HepG2 (cell line): ENCODE measurements around the gene ABCD4. TPM values are rescaled to one million over a fixed set of nuclear protein-coding genes. Genes with fewer than 3 reads are reported as not detected.

ENCODE experiments used
- ATAC-seq: fragments of 200-7000 bp; cut with Tn5 transposase; 3 replicates; pipeline ENCODE4 v1.9.1; 2020; ENCODE audit warnings: mild to moderate bottlenecking, moderate library complexity
- BruUV-seq: library from RNA; stranded (reverse); fragments of 400-500 nt; replicated peaks from 2 replicates; lab custom pipeline; 2021; lab: Mats Ljungman, UMichigan
- CTCF ChIA-PET: fragments of 300-600 bp; formaldehyde crosslinking; extraction: SDS; loops from one replicate; lab custom pipeline; 2021; ENCODE audit warnings: low total read pairs, inconsistent platforms, low intra/inter-chr PET ratio; lab: Yijun Ruan, JAX
- POLR2A ChIA-PET: fragments of 350-600 bp; sonication (Branson Sonifier 250); formaldehyde crosslinking; loops from one replicate; lab custom pipeline; 2020; ENCODE audit warnings: antibody characterized with exemption, inconsistent platforms; lab: Yijun Ruan, JAX
- DNase-seq: peaks from one replicate; pipeline ENCODE4 v3.0.0-alpha.2; 2015; ENCODE audit warnings: low spot score
- FAIRE-seq: peaks from 3 replicates; lab custom pipeline; 2011; peaks lifted over from hg19 to GRCh38; lab: Jason Lieb, UNC
- H2AFZ ChIP-seq: one replicate; pipeline ENCODE4 v1.6.1; 2011; ENCODE audit warnings: low read length, inconsistent platforms
- H3K27ac ChIP-seq: fragments of 300-600 bp; 3 replicates; pipeline ENCODE4 v1.8.0; 2011; ENCODE audit warnings: mixed run types, mild to moderate bottlenecking, mixed read lengths, low read length, inconsistent platforms; ENCODE audit not compliant: insufficient read depth; ENCODE audit errors: extremely low read length
- H3K27me3 ChIP-seq, 2 experiments: fragments of 200-600 bp in 1 of 2; 2 replicates in 1 of 2; 3 replicates in 1 of 2; pipeline versions ENCODE4 v1.6.0 to v1.8.0; 2011; ENCODE audit warnings: low read length in 2 of 2, mild to moderate bottlenecking in 2 of 2, moderate library complexity in 2 of 2, inconsistent platforms in 1 of 2; ENCODE audit not compliant: insufficient read depth in 2 of 2, control insufficient read depth in 1 of 2
- H3K36me3 ChIP-seq, 2 experiments: fragments of 200-600 bp in 1 of 2; replicated peaks in 1 of 2; 2 replicates in 1 of 2; 3 replicates in 1 of 2; pipeline versions ENCODE4 v1.5.1 to v1.8.0; 2011; ENCODE audit warnings: low read length in 2 of 2, inconsistent platforms in 1 of 2; ENCODE audit not compliant: insufficient read depth in 2 of 2, control insufficient read depth in 1 of 2
- H3K4me1 ChIP-seq: 2 replicates; pipeline ENCODE4 v1.5.1; 2012; ENCODE audit warnings: low read length, inconsistent platforms; ENCODE audit not compliant: insufficient read depth
- H3K4me2 ChIP-seq: 2 replicates; pipeline ENCODE4 v1.6.0; 2011; ENCODE audit warnings: low read depth, low read length, inconsistent platforms
- H3K4me3 ChIP-seq, 3 experiments: fragments of 200-600 bp in 1 of 3; sonication (generic), shearing (Covaris generic) in 1 of 3; replicated peaks in 1 of 3; 2 replicates each; pipeline ENCODE4 v1.5.1; 2011 to 2016; ENCODE audit warnings: low read length in 3 of 3, inconsistent platforms in 2 of 3, low read depth in 2 of 3, mild to moderate bottlenecking in 2 of 3, control low read depth in 1 of 3, mixed read lengths in 1 of 3; ENCODE audit not compliant: insufficient read depth in 1 of 3
- H3K79me2 ChIP-seq: one replicate; pipeline ENCODE4 v1.6.1; 2011; ENCODE audit warnings: low read length, inconsistent platforms; ENCODE audit not compliant: insufficient read depth
- H3K9ac ChIP-seq: 2 replicates; pipeline ENCODE4 v1.6.0; 2011; ENCODE audit warnings: mild to moderate bottlenecking, low read depth, low read length, inconsistent platforms; ENCODE audit not compliant: insufficient read depth
- H3K9me3 ChIP-seq: 2 replicates; pipeline ENCODE4 v1.5.1; 2012; ENCODE audit warnings: mild to moderate bottlenecking, low read length
- H4K20me1 ChIP-seq: 2 replicates; pipeline ENCODE4 v1.6.0; 2011; ENCODE audit warnings: inconsistent platforms, mild to moderate bottlenecking, low read length, moderate library complexity; ENCODE audit not compliant: insufficient read depth
- EP300 ChIP-seq, 3 experiments: sonication (generic) in 1 of 3; formaldehyde crosslinking in 1 of 3; IDR thresholded peaks; 2 replicates each; pipeline versions ENCODE4 v1.5.1 to v1.6.1; 2011 to 2020; ENCODE audit warnings: low read depth in 2 of 3, low read length in 2 of 3, borderline replicate concordance in 1 of 3, improper control_type of control experiment in 1 of 3, mild to moderate bottlenecking in 1 of 3, missing genetic modification reagents in 1 of 3, moderate library complexity in 1 of 3
- HNRNPK ChIP-seq: fragments of 200-400 bp; formaldehyde crosslinking; IDR thresholded peaks from 2 replicates; pipeline ENCODE4 v1.6.1; 2018; ENCODE audit warnings: low read length, low read depth, moderate library complexity, mild to moderate bottlenecking; ENCODE audit not compliant: poor library complexity, severe bottlenecking
- HOMEZ ChIP-seq: IDR thresholded peaks from 2 replicates; pipeline ENCODE4 v1.6.1; 2016; ENCODE audit warnings: low read depth
- KLF11 ChIP-seq: IDR thresholded peaks from 2 replicates; pipeline ENCODE4 v1.6.1; 2016; ENCODE audit warnings: missing compliant biosample characterization
- MAF1 ChIP-seq: sonication (generic); formaldehyde crosslinking; IDR thresholded peaks from 2 replicates; pipeline ENCODE4 v1.5.0; 2020; ENCODE audit warnings: missing genetic modification reagents, borderline replicate concordance
- POGZ ChIP-seq: sonication (generic); formaldehyde crosslinking; IDR thresholded peaks from 2 replicates; pipeline ENCODE4 v1.4.0; 2020; ENCODE audit warnings: mild to moderate bottlenecking, missing genetic modification reagents
- RFXAP ChIP-seq: sonication (generic); formaldehyde crosslinking; IDR thresholded peaks from 2 replicates; pipeline ENCODE4 v1.4.0; 2020; ENCODE audit warnings: missing genetic modification reagents, borderline replicate concordance
- SP140L ChIP-seq: sonication (generic); formaldehyde crosslinking; IDR thresholded peaks from 2 replicates; pipeline ENCODE4 v1.4.0; 2020; ENCODE audit warnings: missing genetic modification reagents, borderline replicate concordance
- SPEN ChIP-seq: sonication (generic); formaldehyde crosslinking; IDR thresholded peaks from 2 replicates; pipeline ENCODE4 v1.5.1; 2020; ENCODE audit warnings: low read depth, mild to moderate bottlenecking, missing genetic modification reagents
- STAG1 ChIP-seq: sonication (generic); formaldehyde crosslinking; IDR thresholded peaks from 2 replicates; pipeline ENCODE4 v1.4.0; 2020; ENCODE audit warnings: missing genetic modification reagents
- ZBTB7A ChIP-seq: sonication (generic); formaldehyde crosslinking; IDR thresholded peaks from 2 replicates; pipeline ENCODE4 v1.8.0; 2022; ENCODE audit warnings: mild to moderate bottlenecking, missing genetic modification reagents
- ZIK1 ChIP-seq: sonication (generic); formaldehyde crosslinking; IDR thresholded peaks from 2 replicates; pipeline ENCODE4 v1.5.0; 2020; ENCODE audit warnings: mild to moderate bottlenecking, low read depth, missing genetic modification reagents, borderline replicate concordance
- WGBS: methylation state at CpG from one replicate; pipeline ENCODE4 v1.1.6; 2017; ENCODE audit warnings: low lambda C conversion rate; 5-methylcytosine and 5-hydroxymethylcytosine counted together
- in situ Hi-C: cut with HindIII; loops from 2 replicates; pipeline ENCODE4 v1.10.0; 2017; ENCODE audit warnings: low pct_unique_long_range_greater_than_20kb; ENCODE audit not compliant: extremely low pct_ligation_motif_present
- intact Hi-C: fragments of 100-400 bp; cut with micrococcal nuclease; formaldehyde crosslinking; loops from one replicate; pipeline ENCODE4 v1.10.0; 2022; ENCODE audit not compliant: unreplicated experiment
- polyA plus RNA-seq, 8 experiments: library from polyadenylated mRNA; depleted of rRNA in 3 of 8; stranded (reverse) in 7 of 8; unstranded in 1 of 8; fragments of >200 nt; fragmentation: Illumina TruSeq in 4 of 8; extraction: Trizol in 4 of 8; gene quantifications; 2 replicates each; pipeline versions ENCODE4 v1.2.1 to v1.2.3, GENCODE V29; 2011 to 2016; ENCODE audit warnings: low read depth in 4 of 8, missing spikeins in 1 of 8, mixed read lengths in 1 of 8; ENCODE audit not compliant: insufficient read depth in 1 of 8
- total RNA-seq, 5 experiments: library from RNA; depleted of rRNA; stranded (reverse); fragments of >200 nt; fragmentation: Illumina TruSeq; extraction: Trizol; gene quantifications; 2 replicates each; pipeline ENCODE4 v1.2.3, GENCODE V29; 2016; ENCODE audit warnings: low read depth in 1 of 5
- TF ChIP-seq, protein P1 (sequence below): IDR thresholded peaks from 2 replicates; pipeline ENCODE4 v1.6.1; 2012; ENCODE audit warnings: low read depth, low read length, improper control_type of control experiment
- TF ChIP-seq, protein P2 (sequence below): IDR thresholded peaks from 2 replicates; pipeline ENCODE4 v1.6.1; 2016; ENCODE audit warnings: mild to moderate bottlenecking
- TF ChIP-seq, protein P3 (sequence below): sonication (generic); formaldehyde crosslinking; IDR thresholded peaks from 2 replicates; pipeline ENCODE4 v1.5.0; 2020; ENCODE audit warnings: missing genetic modification reagents, mild to moderate bottlenecking, borderline replicate concordance

ABCD4 gene
- total and polyA plus RNA-seq, 2 of the 13 experiments (the other 11 are each of a cell fraction or from before 2014, with no cell fraction given): 47.5 to 50.5 TPM

- TF ChIP-seq RFXAP (CRISPR knock-in tag) (0 out of 2 replicates have a peak, but pooled peaks have one; percentile 40), ZIK1 (CRISPR knock-in tag) (peak; percentile 75; the same call in 1 of the 2 replicates), HNRNPK (peak; percentile 38)
Observed at GRCh38 chr14:74302634-74303569, at the start of gene ABCD4 (continued).

DNA sequence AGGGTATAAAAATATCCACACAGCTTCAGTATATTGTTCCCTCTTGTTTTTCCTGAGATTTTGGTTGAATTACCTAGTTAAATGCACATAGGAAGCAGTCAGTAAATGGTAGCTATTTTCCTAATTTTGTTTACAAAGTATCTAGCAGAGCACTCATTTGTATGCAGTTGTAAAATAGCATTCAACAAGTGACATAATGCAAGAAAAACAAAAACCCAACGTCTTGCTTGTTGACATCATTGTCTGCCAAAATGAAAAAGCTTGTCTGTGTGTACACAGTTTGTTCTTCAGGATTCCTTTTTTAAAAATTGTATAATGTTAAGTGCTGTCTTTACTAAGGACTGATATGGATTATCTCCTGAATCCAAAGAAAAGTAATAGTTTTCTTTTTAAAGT lies 48.2 kb upstream of the ABCD4 start:
- ChIA-PET CTCF (no interaction called here), POLR2A (no interaction called here)
- no peak for DNase-seq
- Histone ChIP-seq H3K27ac (no peak overlapping the region), H3K4me3 (no peak overlapping the region), H3K4me2 (no peak overlapping the region), H3K9ac (no peak overlapping the region), H3K79me2 (no peaks in the 10 kb centered on the region), H3K9me3 (no peaks in the 10 kb centered on the region), H4K20me1 (no peaks in the 10 kb centered on the region), H3K27me3 (peaks cover 3 to 13% of the 10 kb centered on the region in 2 experiments; a peak in 3 of 5 replicates), H3K4me1 (peaks cover 5% of the 10 kb centered on the region; the same call in 1 of the 2 replicates), H3K36me3 (no peaks in the 10 kb centered on the region), H2AFZ (no peak overlapping the region)
- 0% methylated on average over 1 of the region's 1 CpG for WGBS
- no TSS peak for BruUV-seq
- intact Hi-C loops: no loop called here
- in situ Hi-C loops: no loop called here
- ATAC-seq: no peak
- no peak for FAIRE-seq
- TF ChIP-seq, protein P1, sequence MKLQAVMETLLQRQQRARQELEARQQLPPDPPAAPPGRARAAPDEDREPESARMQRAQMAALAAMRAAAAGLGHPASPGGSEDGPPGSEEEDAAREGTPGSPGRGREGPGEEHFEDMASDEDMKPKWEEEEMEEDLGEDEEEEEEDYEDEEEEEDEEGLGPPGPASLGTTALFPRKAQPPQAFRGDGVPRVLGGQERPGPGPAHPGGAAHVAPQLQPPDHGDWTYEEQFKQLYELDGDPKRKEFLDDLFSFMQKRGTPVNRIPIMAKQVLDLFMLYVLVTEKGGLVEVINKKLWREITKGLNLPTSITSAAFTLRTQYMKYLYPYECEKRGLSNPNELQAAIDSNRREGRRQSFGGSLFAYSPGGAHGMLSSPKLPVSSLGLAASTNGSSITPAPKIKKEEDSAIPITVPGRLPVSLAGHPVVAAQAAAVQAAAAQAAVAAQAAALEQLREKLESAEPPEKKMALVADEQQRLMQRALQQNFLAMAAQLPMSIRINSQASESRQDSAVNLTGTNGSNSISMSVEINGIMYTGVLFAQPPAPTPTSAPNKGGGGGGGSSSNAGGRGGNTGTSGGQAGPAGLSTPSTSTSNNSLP: no peak
- TF ChIP-seq EP300 (IDR thresholded peaks at IDR 0.05; ENCODE audit: low read depth in 2 of 2, low read length in 2 of 2) (no peak), EP300 (CRISPR knock-in tag; IDR thresholded peaks at IDR 0.05; ENCODE audit: borderline replicate concordance) (no peak), POGZ (CRISPR knock-in tag) (no peak), ZBTB7A (CRISPR knock-in tag) (no peak), STAG1 (no peak), SPEN (CRISPR knock-in tag) (no peak), HOMEZ (CRISPR knock-in tag) (no peak), KLF11 (no peak), MAF1 (no peak), SP140L (CRISPR knock-in tag) (no peak)
- TF ChIP-seq, protein P2, sequence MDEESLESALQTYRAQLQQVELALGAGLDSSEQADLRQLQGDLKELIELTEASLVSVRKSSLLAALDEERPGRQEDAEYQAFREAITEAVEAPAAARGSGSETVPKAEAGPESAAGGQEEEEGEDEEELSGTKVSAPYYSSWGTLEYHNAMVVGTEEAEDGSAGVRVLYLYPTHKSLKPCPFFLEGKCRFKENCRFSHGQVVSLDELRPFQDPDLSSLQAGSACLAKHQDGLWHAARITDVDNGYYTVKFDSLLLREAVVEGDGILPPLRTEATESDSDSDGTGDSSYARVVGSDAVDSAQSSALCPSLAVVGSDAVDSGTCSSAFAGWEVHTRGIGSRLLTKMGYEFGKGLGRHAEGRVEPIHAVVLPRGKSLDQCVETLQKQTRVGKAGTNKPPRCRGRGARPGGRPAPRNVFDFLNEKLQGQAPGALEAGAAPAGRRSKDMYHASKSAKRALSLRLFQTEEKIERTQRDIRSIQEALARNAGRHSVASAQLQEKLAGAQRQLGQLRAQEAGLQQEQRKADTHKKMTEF (CRISPR knock-in tag): no peak
- TF ChIP-seq, protein P3, sequence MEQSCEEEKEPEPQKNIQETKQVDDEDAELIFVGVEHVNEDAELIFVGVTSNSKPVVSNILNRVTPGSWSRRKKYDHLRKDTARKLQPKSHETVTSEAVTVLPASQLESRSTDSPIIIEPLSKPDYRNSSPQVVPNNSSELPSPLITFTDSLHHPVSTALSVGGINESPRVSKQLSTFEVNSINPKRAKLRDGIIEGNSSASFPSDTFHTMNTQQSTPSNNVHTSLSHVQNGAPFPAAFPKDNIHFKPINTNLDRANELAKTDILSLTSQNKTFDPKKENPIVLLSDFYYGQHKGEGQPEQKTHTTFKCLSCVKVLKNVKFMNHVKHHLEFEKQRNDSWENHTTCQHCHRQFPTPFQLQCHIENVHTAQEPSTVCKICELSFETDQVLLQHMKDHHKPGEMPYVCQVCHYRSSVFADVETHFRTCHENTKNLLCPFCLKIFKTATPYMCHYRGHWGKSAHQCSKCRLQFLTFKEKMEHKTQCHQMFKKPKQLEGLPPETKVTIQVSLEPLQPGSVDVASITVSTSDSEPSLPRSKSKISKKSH (CRISPR knock-in tag): no peak
